ENCODE measurements around the gene C13orf46. TPM values are rescaled to one million over a fixed set of nuclear protein-coding genes. Genes with fewer than 3 reads are reported as not detected.

Gene C13orf46
- total RNA-seq, 1 donor from 2014 or later = 11.8 TPM

DNA sequence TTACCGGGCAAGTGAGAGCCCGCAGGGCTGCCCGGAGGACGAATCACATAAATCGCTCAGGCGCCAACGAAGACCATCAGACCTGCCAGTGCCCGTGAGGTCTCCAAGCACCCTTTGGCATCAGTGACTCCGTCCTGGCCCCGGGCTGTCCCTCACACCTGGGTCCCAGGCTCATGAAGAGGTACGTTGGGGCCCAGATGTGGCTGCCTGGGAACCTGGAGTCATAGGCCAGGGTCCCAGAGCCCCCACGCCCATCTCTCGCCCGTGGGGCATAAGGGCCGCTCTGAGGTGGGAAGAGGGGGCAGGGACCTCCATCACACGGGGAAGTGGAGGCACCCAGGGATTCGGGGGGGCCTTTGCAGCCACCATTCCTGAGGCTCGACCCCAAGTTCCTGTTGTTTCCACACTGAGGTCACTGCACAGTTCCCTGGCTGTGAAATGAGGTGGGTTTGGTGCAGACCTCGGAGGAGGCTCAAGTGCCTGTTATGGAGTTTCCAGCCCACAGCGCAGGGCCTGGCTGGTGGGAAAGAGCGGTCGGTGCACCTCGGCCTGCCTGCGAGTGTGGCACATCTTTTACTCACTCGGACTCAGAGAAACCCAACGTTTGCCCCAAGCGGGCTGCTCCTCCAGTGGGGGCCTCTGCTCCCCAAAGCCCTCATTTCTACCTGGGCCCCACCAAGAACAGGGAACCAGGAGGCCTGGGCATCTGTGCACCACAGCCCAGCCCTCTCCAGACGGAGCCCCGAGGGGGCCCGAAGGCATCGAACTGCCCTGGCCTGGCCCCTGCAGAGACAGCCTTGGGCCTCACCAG is 35.9 kb upstream of the C13orf46 start:
- no peak for DNase-seq (ENCODE audit: low spot score)

GRCh38 chr13:114008964-114009589 is 35.2 kb upstream of the C13orf46 start:
- no peak for DNase-seq (ENCODE audit: low spot score)

GRCh38 chr13:114007566-114007965 is 33.7 kb upstream of the C13orf46 start:
- no peak for DNase-seq (ENCODE audit: low spot score)

DNA sequence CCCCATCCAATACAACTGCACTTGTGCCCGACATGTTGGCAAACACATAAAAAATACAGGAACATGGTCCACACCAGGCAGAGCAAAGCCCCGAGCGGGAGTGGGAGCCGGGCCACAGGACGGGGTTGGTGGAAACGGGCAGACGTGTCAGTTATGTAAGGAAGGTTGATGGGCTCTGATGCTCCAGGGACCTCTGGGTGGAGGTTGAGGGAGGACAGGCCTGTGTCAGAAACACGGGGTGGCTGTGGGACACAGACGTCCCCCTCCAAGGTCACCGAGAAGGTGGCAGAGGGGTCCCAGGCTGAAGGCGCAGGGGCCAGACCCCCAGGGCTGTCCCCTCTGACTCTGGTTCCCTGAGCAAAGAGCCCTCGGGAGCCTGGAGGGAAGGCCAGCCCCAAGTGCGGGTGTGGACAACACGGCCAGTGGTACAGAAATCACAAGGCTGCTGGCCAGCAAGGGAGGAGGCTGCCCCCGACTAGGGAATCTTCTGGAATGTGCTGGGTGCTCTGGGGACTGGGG is 31.4 kb upstream of the C13orf46 start:
- DNase-seq (ENCODE audit: low spot score) = no peak

DNA sequence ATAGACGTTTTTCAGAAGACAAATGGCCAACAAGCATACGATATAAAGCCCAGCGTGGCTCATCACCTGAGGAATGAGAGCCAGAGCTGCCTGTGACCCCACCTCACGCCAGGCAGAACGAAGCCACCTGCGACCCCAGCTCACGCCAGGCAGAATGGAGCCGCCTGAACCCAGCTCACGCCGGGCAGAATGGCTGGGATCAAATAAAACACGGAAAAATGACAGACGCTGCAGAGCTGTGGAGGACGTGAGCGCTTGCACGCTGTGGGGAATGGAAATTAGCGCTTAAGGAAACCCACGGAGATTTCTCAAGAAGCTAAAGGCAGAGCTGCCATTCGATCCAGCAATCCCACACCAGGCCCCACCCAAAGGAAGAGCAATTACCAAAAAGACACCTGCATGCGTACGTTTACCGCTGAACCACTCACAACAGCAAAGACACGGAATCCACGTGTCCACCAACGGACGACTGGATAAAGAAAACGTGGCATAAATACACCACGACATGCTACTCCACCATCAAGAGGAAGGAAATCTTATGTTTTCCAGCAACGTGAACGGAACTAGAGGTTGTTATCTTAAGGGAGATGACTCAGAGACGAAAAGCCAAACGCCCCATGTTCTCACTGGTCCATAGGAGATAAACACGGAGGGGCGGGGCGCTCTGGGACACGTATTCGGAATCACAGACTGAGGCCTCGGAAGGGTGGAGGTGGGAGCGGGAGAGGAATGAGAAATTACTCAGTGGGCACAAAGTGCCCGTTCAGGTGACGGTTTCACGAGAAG is 30.7 kb upstream of the C13orf46 start:
- DNase-seq (ENCODE audit: low spot score) = no peak

GRCh38 chr13:114002771-114003321 is 29.0 kb upstream of the C13orf46 start:
- no peak for DNase-seq (ENCODE audit: low spot score)

- no peak for DNase-seq (ENCODE audit: low spot score)
Observed at GRCh38 chr13:114002009-114002544, 28.2 kb upstream of the C13orf46 start.

DNA sequence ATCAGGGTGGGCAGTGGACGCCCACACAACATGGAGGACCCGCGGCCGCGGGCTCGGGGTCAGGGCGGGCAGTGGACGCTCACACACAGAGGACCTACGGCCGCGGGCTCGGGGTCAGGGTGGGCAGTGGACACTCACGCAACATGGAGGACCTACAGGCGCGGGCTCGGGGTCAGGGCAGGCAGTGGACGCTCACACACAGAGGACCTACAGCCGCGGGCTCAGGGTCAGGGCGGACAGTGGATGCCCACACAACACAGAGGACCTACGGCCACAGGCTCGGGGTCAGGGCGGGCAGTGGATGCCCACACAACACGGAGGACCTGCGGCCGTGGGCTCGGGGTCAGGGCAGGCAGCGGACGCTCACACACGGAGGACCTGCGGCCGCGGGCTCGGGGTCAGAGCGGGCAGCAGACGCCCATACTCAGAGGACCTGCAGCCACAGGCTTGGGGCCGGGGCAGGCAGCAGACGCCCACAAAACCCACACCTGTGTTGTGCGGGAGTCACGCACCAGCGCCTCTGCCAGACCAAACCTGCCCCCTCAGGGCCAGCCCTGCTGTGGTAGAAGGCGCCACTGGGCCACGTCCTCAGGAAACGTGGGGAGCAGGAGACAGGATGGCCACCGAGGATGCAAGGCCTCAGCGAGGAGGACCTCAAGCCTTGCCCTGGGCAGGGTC is 27.6 kb upstream of the C13orf46 start:
- no peak for DNase-seq (ENCODE audit: low spot score)

- DNase-seq (ENCODE audit: low spot score) = no peak
Observed at GRCh38 chr13:114000151-114001040, 26.5 kb upstream of the C13orf46 start.

- DNase-seq (ENCODE audit: low spot score) = no peak
Observed at GRCh38 chr13:113999618-113999910, 25.7 kb upstream of the C13orf46 start.

DNA sequence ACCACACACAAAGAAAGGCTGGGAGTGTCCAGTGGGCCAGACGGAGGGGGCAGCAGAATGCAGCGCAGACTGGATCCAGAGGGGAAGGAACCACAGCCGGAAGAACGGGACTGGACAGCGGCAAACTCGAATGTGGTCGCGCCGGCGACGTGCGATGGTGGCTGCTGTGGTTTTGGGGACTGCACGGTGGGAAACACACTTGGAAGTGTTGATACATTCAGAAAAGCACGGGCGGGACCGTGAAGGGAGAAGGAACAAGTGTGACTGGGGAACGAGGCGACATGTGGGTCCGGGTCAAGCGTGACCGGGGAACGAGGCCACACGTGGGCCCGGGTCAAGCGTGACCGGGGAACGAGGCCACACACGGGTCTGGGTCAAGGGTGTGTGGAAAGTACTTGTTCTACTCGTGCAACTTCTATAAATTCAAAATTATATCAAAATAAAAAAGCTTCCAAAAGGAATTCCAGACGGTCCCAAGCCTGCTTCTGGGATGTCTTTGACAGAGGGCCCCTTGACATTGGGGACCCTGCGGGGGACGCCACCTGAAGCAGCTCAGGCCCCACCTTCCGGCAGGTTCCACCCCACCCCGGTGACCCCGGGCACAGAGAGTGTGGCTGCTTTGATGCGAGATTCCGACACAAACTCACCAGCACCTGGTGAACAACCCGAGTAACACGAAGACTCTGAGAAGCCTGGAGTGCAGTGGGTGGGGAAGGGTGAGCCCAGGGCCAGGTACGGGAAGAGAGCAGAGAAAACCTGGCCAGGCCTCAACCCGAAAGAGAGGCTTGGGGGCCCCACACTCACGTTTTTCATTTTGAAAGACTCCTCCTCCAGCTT is 25.1 kb upstream of the C13orf46 start:
- no peak for DNase-seq (ENCODE audit: low spot score)

- DNase-seq (ENCODE audit: low spot score) = no peak
Observed at GRCh38 chr13:113997845-113998751, 24.2 kb upstream of the C13orf46 start.

- DNase-seq (ENCODE audit: low spot score) = no peak
Observed at GRCh38 chr13:113996912-113997745, 23.3 kb upstream of the C13orf46 start.

DNA sequence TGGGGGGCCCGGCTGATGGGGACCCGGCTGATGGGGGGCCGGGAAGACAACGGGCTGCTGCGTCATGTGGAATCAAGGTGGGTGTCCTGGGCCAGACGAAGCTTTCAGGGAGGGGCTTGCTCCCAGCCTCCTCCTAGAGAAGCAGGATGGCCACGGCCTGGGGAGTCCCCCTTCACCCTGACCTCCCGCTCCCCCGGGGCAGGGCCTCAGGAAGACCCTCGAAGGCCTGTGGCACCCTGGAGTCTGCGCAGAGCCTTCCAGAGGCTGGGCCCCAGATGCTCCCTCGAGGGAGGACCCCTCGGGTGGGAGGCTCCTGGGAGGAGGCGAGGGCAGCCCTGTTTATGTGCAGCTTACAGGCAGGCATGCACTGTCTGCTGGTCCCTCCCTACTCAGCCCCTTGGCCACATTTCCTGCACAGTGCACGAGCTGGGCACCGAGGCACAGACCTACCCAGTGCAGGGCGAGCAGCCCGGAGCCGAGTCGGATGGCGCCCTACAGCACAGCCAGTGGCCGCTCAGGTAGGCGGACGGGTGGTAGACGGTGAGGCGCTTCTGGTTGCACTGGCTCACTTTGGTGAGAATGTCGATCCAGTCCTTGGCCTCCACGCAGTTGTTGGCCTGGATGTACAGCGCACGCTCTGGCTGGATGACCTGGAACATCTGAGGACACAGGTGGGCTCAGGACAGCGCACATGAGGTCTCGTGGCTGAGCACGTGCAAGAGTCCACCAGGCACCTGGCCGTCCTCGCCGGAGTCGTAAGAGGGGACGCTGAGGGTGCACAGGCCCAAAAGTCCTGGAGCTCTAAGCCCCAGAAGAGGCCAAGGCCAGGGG is 22.4 kb upstream of the C13orf46 start:
- no peak for DNase-seq (ENCODE audit: low spot score)

DNA sequence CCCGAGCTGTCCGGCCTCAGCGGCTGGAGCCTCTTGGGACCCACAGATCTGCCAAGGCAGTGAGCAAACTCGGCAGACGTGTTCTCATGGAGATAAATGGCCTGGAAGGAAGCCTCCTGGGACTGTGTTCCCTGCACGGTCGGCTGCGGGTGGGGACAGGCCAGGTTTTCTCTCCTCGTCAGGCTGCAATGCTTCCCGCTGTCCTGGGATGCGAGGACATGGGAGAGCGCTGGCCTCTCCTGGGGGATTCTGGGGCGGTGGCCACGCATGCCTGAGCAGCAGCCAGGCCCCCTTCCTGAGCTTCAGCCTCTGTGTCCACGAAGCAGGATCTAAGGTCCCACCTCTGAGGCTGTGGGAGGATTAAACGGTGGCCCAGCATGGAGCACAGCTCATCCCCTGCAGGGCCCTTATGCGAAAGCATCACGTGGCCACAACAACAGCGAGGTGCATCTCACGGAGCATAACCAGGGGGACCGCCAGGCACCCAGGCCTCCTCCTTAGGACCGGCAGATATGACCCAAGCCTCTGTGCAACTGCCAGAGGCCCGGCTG is 21.2 kb upstream of the C13orf46 start:
- no peak for DNase-seq (ENCODE audit: low spot score)

Data from mucosa of gallbladder (tissue), 1 donor.